ENCODE results near the gene ADAT1. TPM values are rescaled to one million over a fixed set of nuclear protein-coding genes. Genes with fewer than 3 reads are reported as not detected.

ADAT1 gene
- total and polyA plus RNA-seq, 2 of the 13 experiments (the other 11 are each of a cell fraction or from before 2014, with no cell fraction given), result 18.4 to 40.8 TPM

- TF ChIP-seq, protein P1, sequence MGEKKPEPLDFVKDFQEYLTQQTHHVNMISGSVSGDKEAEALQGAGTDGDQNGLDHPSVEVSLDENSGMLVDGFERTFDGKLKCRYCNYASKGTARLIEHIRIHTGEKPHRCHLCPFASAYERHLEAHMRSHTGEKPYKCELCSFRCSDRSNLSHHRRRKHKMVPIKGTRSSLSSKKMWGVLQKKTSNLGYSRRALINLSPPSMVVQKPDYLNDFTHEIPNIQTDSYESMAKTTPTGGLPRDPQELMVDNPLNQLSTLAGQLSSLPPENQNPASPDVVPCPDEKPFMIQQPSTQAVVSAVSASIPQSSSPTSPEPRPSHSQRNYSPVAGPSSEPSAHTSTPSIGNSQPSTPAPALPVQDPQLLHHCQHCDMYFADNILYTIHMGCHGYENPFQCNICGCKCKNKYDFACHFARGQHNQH (CRISPR knock-in tag; IDR thresholded peaks at IDR 0.05), result no peak; the same call in 1 of the 2 replicates
- no peak for TF ChIP-seq PAF1 (CRISPR knock-in tag; IDR thresholded peaks at IDR 0.05)
- no peak for TF ChIP-seq ZNF512B (CRISPR knock-in tag; IDR thresholded peaks at IDR 0.05; ENCODE audit: borderline replicate concordance)
- no peak; the same call in 1 of the 2 replicates for TF ChIP-seq KDM3A (CRISPR knock-in tag; IDR thresholded peaks at IDR 0.05; ENCODE audit: low read depth)
- no peak for TF ChIP-seq ZBTB2 (CRISPR knock-in tag; IDR thresholded peaks at IDR 0.05; ENCODE audit: low read depth)
- TF ChIP-seq, protein P2, sequence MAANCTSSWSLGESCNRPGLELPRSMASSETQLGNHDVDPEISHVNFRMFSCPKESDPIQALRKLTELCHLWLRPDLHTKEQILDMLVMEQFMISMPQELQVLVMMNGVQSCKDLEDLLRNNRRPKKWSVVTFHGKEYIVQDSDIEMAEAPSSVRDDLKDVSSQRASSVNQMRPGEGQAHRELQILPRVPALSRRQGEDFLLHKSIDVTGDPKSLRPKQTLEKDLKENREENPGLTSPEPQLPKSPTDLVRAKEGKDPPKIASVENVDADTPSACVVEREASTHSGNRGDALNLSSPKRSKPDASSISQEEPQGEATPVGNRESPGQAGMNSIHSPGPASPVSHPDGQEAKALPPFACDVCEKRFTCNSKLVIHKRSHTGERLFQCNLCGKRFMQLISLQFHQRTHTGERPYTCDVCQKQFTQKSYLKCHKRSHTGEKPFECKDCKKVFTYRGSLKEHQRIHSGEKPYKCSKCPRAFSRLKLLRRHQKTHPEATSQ (CRISPR knock-in tag; IDR thresholded peaks at IDR 0.05; ENCODE audit: borderline replicate concordance), result no peak
- no peak for TF ChIP-seq ZNF513 (CRISPR knock-in tag; conservative IDR thresholded peaks at IDR 0.05)
- no peak for TF ChIP-seq ZNF570 (CRISPR knock-in tag; IDR thresholded peaks at IDR 0.05; ENCODE audit: borderline replicate concordance)
- TF ChIP-seq SMYD3 (CRISPR knock-in tag; IDR thresholded peaks at IDR 0.05), result no peak
- no peak for TF ChIP-seq SMC3 (IDR thresholded peaks at IDR 0.05; ENCODE audit: low read length)
- no peak for TF ChIP-seq TOPORS (CRISPR knock-in tag; IDR thresholded peaks at IDR 0.05)
- no peak for TF ChIP-seq MLLT10 (CRISPR knock-in tag; IDR thresholded peaks at IDR 0.05)
- TF ChIP-seq ZBTB38 (CRISPR knock-in tag; IDR thresholded peaks at IDR 0.05), result no peak
- no peak for TF ChIP-seq RFXANK (CRISPR knock-in tag; IDR thresholded peaks at IDR 0.05)
- TF ChIP-seq ZNF33A (CRISPR knock-in tag; IDR thresholded peaks at IDR 0.05; ENCODE audit: borderline replicate concordance), result peak; percentile 58; the same call in 1 of the 2 replicates
- no peak for TF ChIP-seq SOX13 (IDR thresholded peaks at IDR 0.05)
- TF ChIP-seq SOX13 (CRISPR knock-in tag; conservative IDR thresholded peaks at IDR 0.05 in 1 of 2, IDR thresholded peaks at IDR 0.05 in 1 of 2), result no peak; a peak in 1 of 4 replicates
- TF ChIP-seq ZNF33B (CRISPR knock-in tag; IDR thresholded peaks at IDR 0.05), result no peak
- TF ChIP-seq ZNF720 (CRISPR knock-in tag; IDR thresholded peaks at IDR 0.05), result no peak
- TF ChIP-seq YY1 (IDR thresholded peaks at IDR 0.05; ENCODE audit: insufficient read depth, insufficient replicate concordance, low read depth, low read length), result peak; percentile 94
These were observed 25.4 kb upstream of the ADAT1 start (continued) for GRCh38 chr16:75648265-75649076.
